Cardiac septum (tissue), 1 donor: ENCODE data around the gene CIAO2A. TPM values are rescaled to one million over a fixed set of nuclear protein-coding genes. Genes with fewer than 3 reads are reported as not detected.

Experiments
- total RNA-seq: library from RNA; stranded (reverse); fragmentation: NEBNext Ultra II Directional; extraction: Animal tissue kit (Norgen Biotek cat#: 25700); gene quantifications from one replicate; pipeline ENCODE4 v1.2.1, GENCODE V29; 2021
- donor health status: DM: no; HTN: no; CAD: no.

CIAO2A gene
- total RNA-seq, 1 donor from 2014 or later = 46.9 TPM

Other genes starting within 250 kb of the CIAO2A start
- 31.8 TPM for gene DAPK2, start 47.4 kb downstream of the CIAO2A start, total RNA-seq
- 111 TPM for gene SNX1, start 2.1 kb upstream of the CIAO2A start, total RNA-seq
- gene SNX22, start 57.9 kb upstream of the CIAO2A start, total RNA-seq = 1.5 TPM
- 121 TPM for gene PPIB, start 69.2 kb upstream of the CIAO2A start, total RNA-seq